Cardiac muscle cell (in vitro differentiated cells and primary cell): ENCODE measurements around the gene C1QTNF9. TPM values are rescaled to one million over a fixed set of nuclear protein-coding genes. Genes with fewer than 3 reads are reported as not detected.

Experiments used
- DNase-seq, 2 donors: peaks; one replicate each; pipeline versions ENCODE4 v3.0.0 to v3.0.0-alpha.2; 2010 to 2017; ENCODE audit warnings: low read depth in 1 of 2, low spot score in 1 of 2
- H3K27ac ChIP-seq: fragments of 200-600 bp; sonication (generic); 2 replicates; pipeline ENCODE4 v1.5.1; 2016
- H3K27me3 ChIP-seq: fragments of 200-600 bp; sonication (generic); 2 replicates; pipeline ENCODE4 v1.6.0; 2016; ENCODE audit warnings: control low read depth
- H3K36me3 ChIP-seq: fragments of 200-600 bp; sonication (generic); 2 replicates; pipeline ENCODE4 v1.5.1; 2016; ENCODE audit warnings: control low read depth
- H3K4me1 ChIP-seq: fragments of 200-600 bp; sonication (generic); 2 replicates; pipeline ENCODE4 v1.8.1; 2017; ENCODE audit warnings: low read depth, mild to moderate bottlenecking, mixed run types
- H3K4me3 ChIP-seq: fragments of 200-600 bp; sonication (generic); 2 replicates; pipeline ENCODE4 v1.5.1; 2016; ENCODE audit warnings: mild to moderate bottlenecking
- H3K9me3 ChIP-seq: fragments of 200-600 bp; sonication (generic); 2 replicates; pipeline ENCODE4 v1.5.1; 2017; ENCODE audit warnings: low read depth, mild to moderate bottlenecking, control low read depth
- polyA plus RNA-seq: library from polyadenylated mRNA; unstranded; fragments of >200 nt; fragmentation: Nextera tagmentation; extraction: Ambion mirVana; gene quantifications from 2 replicates; pipeline ENCODE4 v1.2.1, GENCODE V29; 2016
- total RNA-seq: library from RNA; depleted of rRNA; stranded (reverse); fragments of >200 nt; gene quantifications from 2 replicates; pipeline ENCODE4 v1.2.3, GENCODE V29; 2016
- TF ChIP-seq, protein P1 (sequence below): IDR thresholded peaks from 2 replicates; pipeline ENCODE4 v1.5.1; 2012; ENCODE audit warnings: low read depth, mild to moderate bottlenecking, low read length

C1QTNF9 gene
- total and polyA plus RNA-seq, 2 experiments from 2014 or later = 0.12 TPM; not detected in 1

- peak overlapping the region; percentile 24 for H3K27ac ChIP-seq
- TF ChIP-seq, protein P1, sequence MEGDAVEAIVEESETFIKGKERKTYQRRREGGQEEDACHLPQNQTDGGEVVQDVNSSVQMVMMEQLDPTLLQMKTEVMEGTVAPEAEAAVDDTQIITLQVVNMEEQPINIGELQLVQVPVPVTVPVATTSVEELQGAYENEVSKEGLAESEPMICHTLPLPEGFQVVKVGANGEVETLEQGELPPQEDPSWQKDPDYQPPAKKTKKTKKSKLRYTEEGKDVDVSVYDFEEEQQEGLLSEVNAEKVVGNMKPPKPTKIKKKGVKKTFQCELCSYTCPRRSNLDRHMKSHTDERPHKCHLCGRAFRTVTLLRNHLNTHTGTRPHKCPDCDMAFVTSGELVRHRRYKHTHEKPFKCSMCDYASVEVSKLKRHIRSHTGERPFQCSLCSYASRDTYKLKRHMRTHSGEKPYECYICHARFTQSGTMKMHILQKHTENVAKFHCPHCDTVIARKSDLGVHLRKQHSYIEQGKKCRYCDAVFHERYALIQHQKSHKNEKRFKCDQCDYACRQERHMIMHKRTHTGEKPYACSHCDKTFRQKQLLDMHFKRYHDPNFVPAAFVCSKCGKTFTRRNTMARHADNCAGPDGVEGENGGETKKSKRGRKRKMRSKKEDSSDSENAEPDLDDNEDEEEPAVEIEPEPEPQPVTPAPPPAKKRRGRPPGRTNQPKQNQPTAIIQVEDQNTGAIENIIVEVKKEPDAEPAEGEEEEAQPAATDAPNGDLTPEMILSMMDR = no peak
- DNase-seq = no peak
- peaks cover 34% of the 10 kb centered on the region for H3K4me1 ChIP-seq
- H3K36me3 ChIP-seq = no peaks in the 10 kb centered on the region
- H3K9me3 ChIP-seq = no peaks in the 10 kb centered on the region
- H3K4me3 ChIP-seq = no peak overlapping the region
- no peaks in the 10 kb centered on the region for H3K27me3 ChIP-seq
Measured at GRCh38 chr13:24272452-24273161, 36.8 kb upstream of the C1QTNF9 start.

DNA sequence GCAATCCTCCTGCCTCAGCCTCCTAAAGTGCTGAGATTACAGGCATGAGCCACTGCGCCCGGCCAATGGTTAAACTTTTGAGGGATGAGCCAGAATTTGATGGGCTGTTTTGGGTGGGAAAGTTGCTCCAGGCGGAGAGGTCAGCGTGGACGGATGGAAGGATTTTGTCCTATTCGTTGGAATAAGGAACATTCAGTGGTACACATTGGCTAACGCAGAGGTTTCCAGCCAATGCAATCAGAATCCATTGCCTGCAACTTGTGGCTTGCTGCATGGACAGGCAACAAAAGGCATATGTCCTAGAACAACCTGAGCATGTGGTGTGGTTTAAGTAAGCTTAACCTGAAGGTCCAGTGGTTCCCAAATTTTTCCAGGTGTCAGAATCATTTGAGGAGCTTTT, 35.5 kb upstream of the C1QTNF9 start:
- no peaks in the 10 kb centered on the region for H3K9me3 ChIP-seq
- H3K27me3 ChIP-seq = no peaks in the 10 kb centered on the region
- no peak overlapping the region for H3K27ac ChIP-seq
- no peak overlapping the region for H3K4me3 ChIP-seq
- peaks cover 34% of the 10 kb centered on the region for H3K4me1 ChIP-seq
- TF ChIP-seq, protein P1 = no peak
- no peak for DNase-seq
- no peaks in the 10 kb centered on the region for H3K36me3 ChIP-seq

- Histone ChIP-seq H3K4me3 (no peak overlapping the region), H3K4me1 (peaks cover 34% of the 10 kb centered on the region), H3K27me3 (no peaks in the 10 kb centered on the region), H3K36me3 (no peaks in the 10 kb centered on the region), H3K27ac (no peak overlapping the region), H3K9me3 (no peaks in the 10 kb centered on the region)
- peak in 1 of 2 donors; percentile 43 for DNase-seq
- TF ChIP-seq, protein P1 = no peak
Measured at GRCh38 chr13:24274452-24275021, 34.8 kb upstream of the C1QTNF9 start.

DNA sequence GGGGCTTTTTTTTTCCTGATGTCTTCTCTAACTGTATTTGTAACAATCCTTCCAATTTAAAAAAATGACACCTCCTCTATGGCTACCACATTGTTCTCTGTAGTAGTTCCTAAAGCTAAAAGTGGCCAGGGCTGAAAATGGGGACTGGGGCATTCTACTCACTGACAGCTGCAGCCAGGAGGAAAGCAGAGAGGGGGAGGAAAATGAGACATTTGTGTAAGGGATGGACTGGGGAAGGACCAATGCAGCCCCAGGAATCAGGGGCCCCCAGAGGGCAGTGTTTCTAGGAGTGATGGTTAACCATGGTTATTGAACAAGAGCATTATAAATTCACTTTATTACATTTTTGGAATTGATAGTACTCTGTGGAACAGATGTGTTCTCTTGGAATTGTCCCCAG, 34.3 kb upstream of the C1QTNF9 start:
- H3K27me3 ChIP-seq = no peaks in the 10 kb centered on the region
- no peaks in the 10 kb centered on the region for H3K36me3 ChIP-seq
- no peak for DNase-seq
- peaks cover 34% of the 10 kb centered on the region for H3K4me1 ChIP-seq
- no peaks in the 10 kb centered on the region for H3K9me3 ChIP-seq
- no peak overlapping the region for H3K4me3 ChIP-seq
- no peak overlapping the region for H3K27ac ChIP-seq
- TF ChIP-seq, protein P1 = peak; percentile 14

- TF ChIP-seq, protein P1 = no peak
- H3K36me3 ChIP-seq = no peaks in the 10 kb centered on the region
- peaks cover 22% of the 10 kb centered on the region for H3K4me1 ChIP-seq
- H3K27ac ChIP-seq = no peak overlapping the region
- no peak overlapping the region for H3K4me3 ChIP-seq
- H3K9me3 ChIP-seq = no peaks in the 10 kb centered on the region
- H3K27me3 ChIP-seq = no peaks in the 10 kb centered on the region
- DNase-seq = no peak
Measured at GRCh38 chr13:24276306-24276705, 33.1 kb upstream of the C1QTNF9 start.
